ENCODE results near the gene NAB1. TPM values are rescaled to one million over a fixed set of nuclear protein-coding genes. Genes with fewer than 3 reads are reported as not detected.

NAB1 gene
- total RNA-seq, 1 experiment from 2014 or later = 36.9 TPM

DNA sequence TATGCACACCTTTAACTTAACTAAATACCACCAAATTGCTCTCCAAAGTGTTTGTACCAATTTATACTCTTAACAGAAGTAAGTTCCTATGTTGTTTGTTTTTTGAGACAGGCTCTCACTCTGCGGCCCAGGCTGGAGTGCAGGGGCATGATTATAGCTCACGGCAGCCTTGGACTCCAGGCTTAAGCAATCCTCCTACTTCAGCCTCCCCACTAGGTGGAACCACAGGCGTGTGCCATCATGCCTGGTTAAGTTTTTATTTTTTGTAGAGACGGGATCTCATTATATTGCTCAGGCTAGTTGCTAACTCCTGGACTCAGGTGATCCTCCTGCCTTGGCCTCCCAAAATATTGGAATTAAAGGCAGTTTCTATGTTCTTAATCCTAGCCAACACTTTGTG, 13.1 kb upstream of the NAB1 start:
- Histone ChIP-seq H4K20me1 (ENCODE audit: control insufficient read depth, insufficient read depth, insufficient read length) (no peaks in the 10 kb centered on the region), H2BK15ac (ENCODE audit: low read depth, low read length) (no peak overlapping the region), H2BK5ac (ENCODE audit: insufficient read length, low read length) (no peak overlapping the region), H3K23me2 (ENCODE audit: insufficient read length, low read depth, low read length, poor library complexity, severe bottlenecking) (no peaks in the 10 kb centered on the region), H3K4me2 (ENCODE audit: insufficient read depth, insufficient read length, low read length) (no peak overlapping the region), H2AK5ac (ENCODE audit: insufficient read length, low read length) (no peak overlapping the region), H3K79me2 (ENCODE audit: insufficient read depth, low read length) (no peaks in the 10 kb centered on the region), H2BK12ac (ENCODE audit: insufficient read length, low read depth, low read length) (no peak overlapping the region), H3K27ac (ENCODE audit: insufficient read length, low read depth, low read length) (no peak overlapping the region), H2AFZ (ENCODE audit: low read length) (no peak overlapping the region), H3K9me3 (ENCODE audit: control insufficient read depth, low read depth, low read length) (no peaks in the 10 kb centered on the region), H4K5ac (ENCODE audit: insufficient read length, low read depth, low read length) (no peak overlapping the region), H2BK20ac (ENCODE audit: low read depth, low read length, poor library complexity, severe bottlenecking) (no peak overlapping the region), H3K14ac (ENCODE audit: insufficient read depth, low read length) (no peak overlapping the region), H3K4ac (ENCODE audit: low read depth, low read length) (no peak overlapping the region), H3K56ac (ENCODE audit: insufficient read length, low read depth, low read length) (no peak overlapping the region), H3K27me3 (ENCODE audit: insufficient read depth, low read length) (no peaks in the 10 kb centered on the region), H3K4me1 (ENCODE audit: insufficient read depth, low read length) (no peaks in the 10 kb centered on the region), H4K91ac (ENCODE audit: insufficient read length, low read depth, low read length) (no peak overlapping the region), H3K79me1 (ENCODE audit: insufficient read depth, low read depth, low read length, poor library complexity, severe bottlenecking) (no peaks in the 10 kb centered on the region), H3T11ph (ENCODE audit: low read length) (no peak overlapping the region), H2BK120ac (ENCODE audit: low read depth, low read length, poor library complexity, severe bottlenecking) (no peak overlapping the region), H3K9ac (ENCODE audit: extremely low read depth, insufficient read length, low read length) (no peak overlapping the region), H4K8ac (replicated peaks; ENCODE audit: insufficient read length, low read depth, low read length) (no peak overlapping the region), H3K23ac (ENCODE audit: insufficient read length, low read depth, low read length) (no peak overlapping the region), H3K18ac (ENCODE audit: insufficient read length, low read depth, low read length) (no peak overlapping the region)
- no peak overlapping the region for H3K4me3 Mint-ChIP-seq
- H3K27me3 Mint-ChIP-seq (ENCODE audit: low read depth) = no peaks in the 10 kb centered on the region
- no CpG with 5 or more reads among the region's 4 CpGs for WGBS (ENCODE audit: extremely low coverage, insufficient read length, low lambda C conversion rate)
- H3K4me1 Mint-ChIP-seq = peaks cover 3 to 5% of the 10 kb centered on the region in 2 experiments; a peak in 2 of 4 replicates
- no peak overlapping the region for H3K27ac Mint-ChIP-seq
- no peak for DNase-seq
- no peaks in the 10 kb centered on the region for H3K9me3 Mint-ChIP-seq
- H3K36me3 Mint-ChIP-seq (ENCODE audit: insufficient read depth in 1 of 3, low read depth in 3 of 3) = no peaks in the 10 kb centered on the region
- TF ChIP-seq, protein P1, sequence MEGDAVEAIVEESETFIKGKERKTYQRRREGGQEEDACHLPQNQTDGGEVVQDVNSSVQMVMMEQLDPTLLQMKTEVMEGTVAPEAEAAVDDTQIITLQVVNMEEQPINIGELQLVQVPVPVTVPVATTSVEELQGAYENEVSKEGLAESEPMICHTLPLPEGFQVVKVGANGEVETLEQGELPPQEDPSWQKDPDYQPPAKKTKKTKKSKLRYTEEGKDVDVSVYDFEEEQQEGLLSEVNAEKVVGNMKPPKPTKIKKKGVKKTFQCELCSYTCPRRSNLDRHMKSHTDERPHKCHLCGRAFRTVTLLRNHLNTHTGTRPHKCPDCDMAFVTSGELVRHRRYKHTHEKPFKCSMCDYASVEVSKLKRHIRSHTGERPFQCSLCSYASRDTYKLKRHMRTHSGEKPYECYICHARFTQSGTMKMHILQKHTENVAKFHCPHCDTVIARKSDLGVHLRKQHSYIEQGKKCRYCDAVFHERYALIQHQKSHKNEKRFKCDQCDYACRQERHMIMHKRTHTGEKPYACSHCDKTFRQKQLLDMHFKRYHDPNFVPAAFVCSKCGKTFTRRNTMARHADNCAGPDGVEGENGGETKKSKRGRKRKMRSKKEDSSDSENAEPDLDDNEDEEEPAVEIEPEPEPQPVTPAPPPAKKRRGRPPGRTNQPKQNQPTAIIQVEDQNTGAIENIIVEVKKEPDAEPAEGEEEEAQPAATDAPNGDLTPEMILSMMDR (conservative IDR thresholded peaks at IDR 0.05) = no peak; the same call in 2 of the 3 replicates
